ENCODE data around the gene EML1.

DNA sequence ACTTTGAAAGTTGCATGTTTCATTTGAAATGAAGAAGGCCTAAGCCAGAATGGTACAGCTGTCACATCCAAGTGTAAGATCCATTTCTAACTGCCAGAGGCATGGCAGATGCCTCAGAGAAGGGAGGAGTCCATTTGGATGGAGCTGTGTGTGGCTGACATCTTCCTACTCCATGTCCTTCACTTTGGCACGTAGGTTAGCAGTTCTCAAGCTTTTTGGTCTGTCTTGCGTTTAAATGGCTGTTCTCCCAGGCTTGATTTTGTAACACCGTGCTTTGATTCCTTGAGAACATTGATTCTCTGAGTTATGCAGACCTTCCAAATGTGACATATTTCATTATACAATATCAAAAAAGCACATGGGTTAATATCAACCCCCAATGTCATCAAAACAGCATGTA is 23.4 kb downstream of the EML1 start:
- TF ChIP-seq, protein P1, sequence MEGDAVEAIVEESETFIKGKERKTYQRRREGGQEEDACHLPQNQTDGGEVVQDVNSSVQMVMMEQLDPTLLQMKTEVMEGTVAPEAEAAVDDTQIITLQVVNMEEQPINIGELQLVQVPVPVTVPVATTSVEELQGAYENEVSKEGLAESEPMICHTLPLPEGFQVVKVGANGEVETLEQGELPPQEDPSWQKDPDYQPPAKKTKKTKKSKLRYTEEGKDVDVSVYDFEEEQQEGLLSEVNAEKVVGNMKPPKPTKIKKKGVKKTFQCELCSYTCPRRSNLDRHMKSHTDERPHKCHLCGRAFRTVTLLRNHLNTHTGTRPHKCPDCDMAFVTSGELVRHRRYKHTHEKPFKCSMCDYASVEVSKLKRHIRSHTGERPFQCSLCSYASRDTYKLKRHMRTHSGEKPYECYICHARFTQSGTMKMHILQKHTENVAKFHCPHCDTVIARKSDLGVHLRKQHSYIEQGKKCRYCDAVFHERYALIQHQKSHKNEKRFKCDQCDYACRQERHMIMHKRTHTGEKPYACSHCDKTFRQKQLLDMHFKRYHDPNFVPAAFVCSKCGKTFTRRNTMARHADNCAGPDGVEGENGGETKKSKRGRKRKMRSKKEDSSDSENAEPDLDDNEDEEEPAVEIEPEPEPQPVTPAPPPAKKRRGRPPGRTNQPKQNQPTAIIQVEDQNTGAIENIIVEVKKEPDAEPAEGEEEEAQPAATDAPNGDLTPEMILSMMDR (IDR thresholded peaks at IDR 0.05; ENCODE audit: poor library complexity), result no peak
- TF ChIP-seq EZH2 (IDR thresholded peaks at IDR 0.05; ENCODE audit: borderline replicate concordance), result no peak

Measured in hepatocyte (in vitro differentiated cells).